GM12891 (cell line): Measurements from ENCODE around the gene PCDHGA5.

Experiments
- POLR2A ChIP-seq: IDR thresholded peaks from 2 replicates; pipeline ENCODE4 v1.6.1; 2011; ENCODE audit warnings: low read depth, low read length, control low read depth
- POLR2AphosphoS5 ChIP-seq: IDR thresholded peaks from 2 replicates; pipeline ENCODE4 v1.6.1; 2011; ENCODE audit warnings: low read depth, low read length, control low read depth

DNA sequence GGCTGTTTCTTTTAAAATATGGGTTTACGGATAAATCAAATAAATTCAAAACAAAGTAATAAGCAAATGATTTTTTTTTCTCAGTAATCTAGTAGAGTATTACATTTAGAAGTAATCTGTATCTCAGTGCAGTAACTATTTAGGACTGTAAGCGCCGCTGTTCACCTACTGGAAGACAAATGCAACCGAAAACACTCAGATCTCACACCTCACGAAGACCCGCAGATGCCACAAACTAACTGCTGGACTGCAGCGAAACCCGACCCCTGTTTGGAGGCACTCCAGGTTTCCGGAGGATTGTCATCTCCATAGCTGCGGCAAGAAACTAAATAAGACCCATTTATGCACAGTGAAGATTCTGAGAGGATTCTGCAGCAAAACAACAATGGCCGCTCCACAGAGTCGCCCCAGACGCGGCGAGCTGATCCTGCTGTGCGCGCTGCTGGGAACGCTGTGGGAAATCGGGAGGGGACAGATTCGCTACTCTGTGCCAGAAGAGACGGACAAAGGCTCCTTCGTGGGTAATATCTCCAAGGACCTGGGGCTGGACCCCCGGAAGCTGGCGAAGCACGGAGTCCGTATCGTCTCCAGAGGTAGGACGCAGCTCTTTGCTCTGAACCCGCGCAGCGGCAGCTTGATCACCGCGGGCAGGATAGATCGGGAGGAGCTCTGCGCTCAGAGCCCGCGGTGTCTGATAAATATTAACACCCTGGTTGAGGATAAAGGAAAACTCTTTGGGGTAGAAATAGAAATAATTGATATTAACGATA is 28.7 kb downstream of the PCDHGA5 start, which contains the start of gene PCDHGA8:
- TF ChIP-seq POLR2A (no peak), POLR2AphosphoS5 (no peak)
